Spleen (tissue), 11 donors: ENCODE results near the gene COLEC12. TPM values are rescaled to one million over a fixed set of nuclear protein-coding genes. Genes with fewer than 3 reads are reported as not detected.
A peak's percentile ranks its signal among the peaks of the same experiment; 100 is the strongest.

Experiments
- DNase-seq: peaks from one replicate; pipeline ENCODE4 v3.0.0-alpha.2; 2020
- H3K27ac ChIP-seq, 8 donors: fragments of 200-600 bp; sonication (generic) in 7 of 8; 1 replicate in 4 of 8; 2 replicates in 4 of 8; pipeline versions ENCODE4 v1.5.0 to v1.8.0; 2016 to 2021; ENCODE audit warnings: inconsistent platforms in 4 of 8, mild to moderate bottlenecking in 4 of 8, moderate library complexity in 1 of 8
- H3K27me3 ChIP-seq, 7 donors: fragments of 200-600 bp; sonication (generic) in 6 of 7; replicated peaks in 1 of 7; 1 replicate in 4 of 7; 2 replicates in 3 of 7; pipeline versions ENCODE4 v1.5.0 to v1.8.0; 2016 to 2021; ENCODE audit warnings: inconsistent platforms in 3 of 7, mild to moderate bottlenecking in 1 of 7
- H3K36me3 ChIP-seq, 6 donors: fragments of 200-600 bp; sonication (generic) in 5 of 6; 1 replicate in 4 of 6; 2 replicates in 2 of 6; pipeline versions ENCODE4 v1.5.0 to v1.8.0; 2016 to 2021; ENCODE audit warnings: inconsistent platforms in 2 of 6
- H3K4me1 ChIP-seq, 6 donors: fragments of 200-600 bp; sonication (generic) in 5 of 6; 1 replicate in 3 of 6; 2 replicates in 3 of 6; pipeline versions ENCODE4 v1.5.0 to v1.8.0; 2016 to 2021; ENCODE audit warnings: inconsistent platforms in 3 of 6
- H3K4me3 ChIP-seq, 8 donors: fragments of 200-600 bp; sonication (generic) in 7 of 8; 1 replicate in 4 of 8; 2 replicates in 4 of 8; pipeline versions ENCODE4 v1.5.0 to v1.8.0; 2016 to 2021; ENCODE audit warnings: inconsistent platforms in 4 of 8, mild to moderate bottlenecking in 4 of 8, moderate library complexity in 2 of 8
- H3K9me3 ChIP-seq, 8 donors: fragments of 200-600 bp; sonication (generic) in 7 of 8; 1 replicate in 4 of 8; 2 replicates in 4 of 8; pipeline versions ENCODE4 v1.5.0 to v1.8.0; 2016 to 2021; ENCODE audit warnings: inconsistent platforms in 4 of 8
- POLR2A ChIP-seq, 3 donors: fragments of 450-650 bp; IDR thresholded peaks; one replicate each; pipeline ENCODE4 v1.5.1; 2017; ENCODE audit warnings: antibody characterized with exemption in 3 of 3, mild to moderate bottlenecking in 1 of 3
- POLR2AphosphoS5 ChIP-seq, 3 donors: sonication (generic); formaldehyde crosslinking; IDR thresholded peaks; one replicate each; pipeline ENCODE4 v1.5.1; 2017; ENCODE audit warnings: antibody characterized with exemption in 3 of 3
- WGBS, 5 donors: extraction: QIAGEN DNeasy Blood & Tissue Kit in 3 of 5; methylation state at CpG; one replicate each; pipeline versions ENCODE4 v1.1.5 to v1.1.7; 2013 to 2018; 5-methylcytosine and 5-hydroxymethylcytosine counted together
- intact Hi-C: fragments of 100-400 bp; cut with DNase I; formaldehyde crosslinking; loops from one replicate; pipeline ENCODE4 v1.15.0; 2023; ENCODE audit warnings: low total_unique reads
- polyA plus RNA-seq, 3 donors: library from polyadenylated mRNA; stranded (reverse); fragments of 200-250 nt; gene quantifications; one replicate each; pipeline ENCODE4 v1.2.1, GENCODE V29; 2013
- total RNA-seq, 7 donors: library from RNA; depleted of rRNA in 3 of 7; stranded (reverse); fragments of >200 nt in 3 of 7; fragmentation: NEBNext Ultra II Directional in 4 of 7; extraction: Animal tissue kit (Norgen Biotek cat#: 25700) in 4 of 7; gene quantifications; one replicate each; pipeline versions ENCODE4 v1.1.0 to v1.2.1, GENCODE V29; 2016 to 2021
- TF ChIP-seq, protein P1 (sequence below), 11 experiments: fragments of 200-600 bp in 7 of 11; fragments of 450-650 bp in 4 of 11; sonication (generic) in 4 of 11; IDR thresholded peaks in 8 of 11; conservative IDR thresholded peaks in 3 of 11; 1 replicate in 7 of 11; 2 replicates in 4 of 11; pipeline versions ENCODE4 v1.4.0 to v1.8.0; 2016 to 2021; ENCODE audit warnings: antibody characterized with exemption in 11 of 11, inconsistent platforms in 4 of 11, mild to moderate bottlenecking in 1 of 11
- donor health status: healthy with polysubstance abuse.
- donor health status: DM: no; HTN: no; CAD: no; lungs with moderate emphysema.
- donor health status: DM: no; HTN: no; CAD: no.
- donor health status: Bipolar disorder and iron deficiency.
- donor health status: healthy.
- donor health status: DM: no; HTN: no; CAD: no.
- donor health status: DM: yes; HTN: yes; CAD: no.

The COLEC12 gene
- total and polyA plus RNA-seq, 10 donors, result 0.13 to 4.5 (median 1.0) TPM

- Histone ChIP-seq H3K36me3 (no peaks in the 10 kb centered on the region), H3K27ac (peak overlapping the region in 3 of 8 donors; percentile 28 to 38 (median 38)), H3K9me3 (peaks cover 0 to 28% (median 19%) of the 10 kb centered on the region in 8 donors), H3K4me1 (no peaks in the 10 kb centered on the region), H3K27me3 (no peaks in the 10 kb centered on the region), H3K4me3 (no peak overlapping the region)
- no peak for TF ChIP-seq POLR2A (IDR thresholded peaks at IDR 0.05)
- TF ChIP-seq, protein P1, sequence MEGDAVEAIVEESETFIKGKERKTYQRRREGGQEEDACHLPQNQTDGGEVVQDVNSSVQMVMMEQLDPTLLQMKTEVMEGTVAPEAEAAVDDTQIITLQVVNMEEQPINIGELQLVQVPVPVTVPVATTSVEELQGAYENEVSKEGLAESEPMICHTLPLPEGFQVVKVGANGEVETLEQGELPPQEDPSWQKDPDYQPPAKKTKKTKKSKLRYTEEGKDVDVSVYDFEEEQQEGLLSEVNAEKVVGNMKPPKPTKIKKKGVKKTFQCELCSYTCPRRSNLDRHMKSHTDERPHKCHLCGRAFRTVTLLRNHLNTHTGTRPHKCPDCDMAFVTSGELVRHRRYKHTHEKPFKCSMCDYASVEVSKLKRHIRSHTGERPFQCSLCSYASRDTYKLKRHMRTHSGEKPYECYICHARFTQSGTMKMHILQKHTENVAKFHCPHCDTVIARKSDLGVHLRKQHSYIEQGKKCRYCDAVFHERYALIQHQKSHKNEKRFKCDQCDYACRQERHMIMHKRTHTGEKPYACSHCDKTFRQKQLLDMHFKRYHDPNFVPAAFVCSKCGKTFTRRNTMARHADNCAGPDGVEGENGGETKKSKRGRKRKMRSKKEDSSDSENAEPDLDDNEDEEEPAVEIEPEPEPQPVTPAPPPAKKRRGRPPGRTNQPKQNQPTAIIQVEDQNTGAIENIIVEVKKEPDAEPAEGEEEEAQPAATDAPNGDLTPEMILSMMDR (IDR thresholded peaks at IDR 0.05 in 8 of 11, conservative IDR thresholded peaks at IDR 0.05 in 3 of 11), result no peak
- TF ChIP-seq POLR2AphosphoS5 (IDR thresholded peaks at IDR 0.05), result no peak
- WGBS, 5 donors, result 70 to 91% (median 84%) methylated on average over 8 of the region's 8 CpGs
- DNase-seq, result no peak
- intact Hi-C loops, result no loop called here
These were observed 96.4 kb downstream of the COLEC12 start for GRCh38 chr18:404061-404636.

GRCh38 chr18:402129-402528, 98.4 kb downstream of the COLEC12 start:
- Histone ChIP-seq H3K4me1 (no peaks in the 10 kb centered on the region), H3K9me3 (peaks cover 0 to 28% (median 19%) of the 10 kb centered on the region in 8 donors), H3K36me3 (no peaks in the 10 kb centered on the region), H3K4me3 (no peak overlapping the region), H3K27ac (no peak overlapping the region), H3K27me3 (no peaks in the 10 kb centered on the region)
- DNase-seq, result no peak
- intact Hi-C loops, result no loop called here
- TF ChIP-seq POLR2AphosphoS5 (IDR thresholded peaks at IDR 0.05) (no peak), POLR2A (IDR thresholded peaks at IDR 0.05) (no peak)
- TF ChIP-seq, protein P1 (IDR thresholded peaks at IDR 0.05 in 8 of 11, conservative IDR thresholded peaks at IDR 0.05 in 3 of 11), result no peak
- WGBS, 5 donors, result 76 to 89% (median 82%) methylated on average over 5 of the region's 5 CpGs

DNA sequence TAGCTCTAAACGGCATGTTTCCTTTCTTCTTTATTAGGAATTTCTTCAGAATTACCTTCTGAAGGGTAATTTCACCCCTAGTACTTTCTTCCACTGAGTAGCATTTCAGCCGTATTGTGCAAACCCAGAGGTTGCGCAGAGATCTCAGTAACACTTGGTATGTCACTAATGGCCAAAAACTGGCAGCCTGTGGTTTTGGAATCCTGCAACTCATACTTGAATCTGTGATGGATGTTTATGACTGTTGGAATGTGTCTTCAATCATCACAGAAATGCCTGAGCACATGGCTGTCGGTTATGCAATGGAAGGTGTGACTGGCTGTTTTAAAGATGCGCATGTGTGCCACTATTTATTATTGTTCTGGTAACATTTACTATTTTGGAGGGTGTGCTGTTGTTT, 100.0 kb downstream of the COLEC12 start:
- no peaks in the 10 kb centered on the region for H3K27me3 ChIP-seq
- TF ChIP-seq POLR2AphosphoS5 (IDR thresholded peaks at IDR 0.05) (no peak), POLR2A (IDR thresholded peaks at IDR 0.05) (no peak)
- TF ChIP-seq, protein P1 (IDR thresholded peaks at IDR 0.05 in 8 of 11, conservative IDR thresholded peaks at IDR 0.05 in 3 of 11), result no peak
- H3K9me3 ChIP-seq, result peaks cover 0 to 22% (median 15%) of the 10 kb centered on the region in 8 donors
- no peak overlapping the region for H3K27ac ChIP-seq
- intact Hi-C loops, result no loop called here
- no peaks in the 10 kb centered on the region for H3K36me3 ChIP-seq
- WGBS, 5 donors, result 50 to 84% (median 66%) methylated on average over 5 of the region's 5 CpGs
- no peaks in the 10 kb centered on the region for H3K4me1 ChIP-seq
- H3K4me3 ChIP-seq, result no peak overlapping the region
- DNase-seq, result no peak

DNA sequence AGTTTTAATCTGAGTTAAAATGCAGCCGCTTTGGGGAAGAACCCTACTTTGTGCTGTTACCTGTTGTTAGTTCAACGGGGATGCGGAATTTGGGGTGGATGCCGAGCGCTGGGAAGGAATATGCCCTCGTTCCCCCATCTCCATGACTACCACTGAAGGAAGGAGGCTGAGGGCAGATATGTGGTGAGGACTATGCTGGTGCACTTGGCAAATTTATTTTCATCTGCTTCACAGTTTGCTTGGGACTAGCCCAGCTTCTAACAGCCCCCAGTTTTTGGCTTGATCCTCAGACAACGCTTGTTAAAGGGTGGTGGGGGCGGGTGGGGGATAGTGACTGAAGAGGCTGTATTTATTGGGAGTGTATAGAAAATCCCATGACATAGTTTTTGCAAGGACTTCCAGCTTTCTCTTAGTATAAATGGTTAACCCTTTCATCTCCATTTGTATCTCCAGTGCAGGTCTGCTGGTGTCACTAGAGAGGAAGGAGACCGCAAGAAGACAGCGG, 100.8 kb downstream of the COLEC12 start:
- Histone ChIP-seq H3K4me1 (no peaks in the 10 kb centered on the region), H3K36me3 (no peaks in the 10 kb centered on the region), H3K9me3 (peaks cover 0 to 14% (median 7%) of the 10 kb centered on the region in 8 donors), H3K4me3 (no peak overlapping the region), H3K27me3 (no peaks in the 10 kb centered on the region), H3K27ac (no peak overlapping the region)
- no peak for TF ChIP-seq POLR2A (IDR thresholded peaks at IDR 0.05)
- no peak for TF ChIP-seq POLR2AphosphoS5 (IDR thresholded peaks at IDR 0.05)
- TF ChIP-seq, protein P1 (IDR thresholded peaks at IDR 0.05 in 8 of 11, conservative IDR thresholded peaks at IDR 0.05 in 3 of 11), result no peak
- no peak for DNase-seq
- intact Hi-C loops, result no loop called here
- 75 to 84% (median 78%) methylated on average over 10 of the region's 10 CpGs for WGBS, 5 donors
